Stimulated activated CD4-positive, alpha-beta T cell treated with anti-CD3 and anti-CD28 coated beads, Interleukin-2, amount 100 ng/mL, for 48 hours (primary cell): ENCODE data around the gene C1QB.

ENCODE experiments used
- DNase-seq, 2 donors: peaks; one replicate each; pipeline ENCODE4 v3.0.0-alpha.2; 2020

The C1QB gene

GRCh38 chr1:22652881-22653316, at the start of gene C1QB:
TSS of gene C1QB (plus strand) at chr1:22653236. CDS start at chr1:22659463, 6,227 bp downstream.
- DNase-seq, result no peak

GRCh38 chr1:22606161-22606560, 46.9 kb upstream of the C1QB start:
- DNase-seq, result no peak

- DNase-seq, result no peak
Observed at GRCh38 chr1:22607154-22607553, 45.9 kb upstream of the C1QB start.

GRCh38 chr1:22608361-22608760, 44.7 kb upstream of the C1QB start:
- no peak for DNase-seq

- DNase-seq, result no peak
Observed at GRCh38 chr1:22609291-22609690, 43.7 kb upstream of the C1QB start.

GRCh38 chr1:22611530-22611947, 41.5 kb upstream of the C1QB start:
- DNase-seq, result peak; percentile 13 to 16

- DNase-seq, result no peak
Observed at GRCh38 chr1:22612671-22613571, 40.1 kb upstream of the C1QB start.

GRCh38 chr1:22613572-22613918, 39.5 kb upstream of the C1QB start:
- DNase-seq, result no peak

GRCh38 chr1:22613951-22614350, 39.1 kb upstream of the C1QB start:
- no peak for DNase-seq

GRCh38 chr1:22615886-22616285, 37.1 kb upstream of the C1QB start:
- no peak for DNase-seq

- no peak for DNase-seq
Observed at GRCh38 chr1:22616571-22616970, 36.5 kb upstream of the C1QB start.

- no peak for DNase-seq
Observed at GRCh38 chr1:22618056-22618455, 35.0 kb upstream of the C1QB start.

GRCh38 chr1:22619252-22619651, 33.8 kb upstream of the C1QB start:
- no peak for DNase-seq

GRCh38 chr1:22619798-22620197, 33.2 kb upstream of the C1QB start:
- DNase-seq, result no peak

GRCh38 chr1:22621761-22622160, 31.3 kb upstream of the C1QB start:
- DNase-seq, result no peak

GRCh38 chr1:22625262-22625925, 27.6 kb upstream of the C1QB start:
- no peak for DNase-seq

- DNase-seq, result no peak
Observed at GRCh38 chr1:22626237-22627157, 26.5 kb upstream of the C1QB start.

- DNase-seq, result no peak
Observed at GRCh38 chr1:22627331-22627730, 25.7 kb upstream of the C1QB start.

- no peak for DNase-seq
Observed at GRCh38 chr1:22628698-22629444, 24.2 kb upstream of the C1QB start.

- DNase-seq, result no peak
Observed at GRCh38 chr1:22629886-22630285, 23.1 kb upstream of the C1QB start.

GRCh38 chr1:22633697-22634463, 19.2 kb upstream of the C1QB start:
- DNase-seq, result no peak

- no peak for DNase-seq
Observed at GRCh38 chr1:22635436-22635835, 17.6 kb upstream of the C1QB start.
